ENCODE data around the gene TSSK2.

GRCh38 chr22:19139001-19139356, 7.9 kb downstream of the TSSK2 start:
- TF ChIP-seq POLR2A (IDR thresholded peaks at IDR 0.05; ENCODE audit: low read depth, low read length) (no peak), PAX5 (IDR thresholded peaks at IDR 0.05; ENCODE audit: insufficient read depth, low read length, severe bottlenecking) (no peak), POLR2AphosphoS5 (IDR thresholded peaks at IDR 0.05; ENCODE audit: low read depth, low read length) (no peak), TAF1 (IDR thresholded peaks at IDR 0.05; ENCODE audit: low read depth, low read length) (no peak), SPI1 (IDR thresholded peaks at IDR 0.05; ENCODE audit: low read depth, low read length) (no peak), POU2F2 (IDR thresholded peaks at IDR 0.05; ENCODE audit: low read depth, low read length) (no peak)
